GM10847 (cell line): ENCODE data around the gene ANKRD22.

ENCODE experiments used
- POLR2A ChIP-seq: IDR thresholded peaks from 2 replicates; pipeline ENCODE4 v1.6.1; 2011; ENCODE audit not compliant: insufficient read length; ENCODE audit errors: extremely low read depth

ANKRD22 gene

DNA sequence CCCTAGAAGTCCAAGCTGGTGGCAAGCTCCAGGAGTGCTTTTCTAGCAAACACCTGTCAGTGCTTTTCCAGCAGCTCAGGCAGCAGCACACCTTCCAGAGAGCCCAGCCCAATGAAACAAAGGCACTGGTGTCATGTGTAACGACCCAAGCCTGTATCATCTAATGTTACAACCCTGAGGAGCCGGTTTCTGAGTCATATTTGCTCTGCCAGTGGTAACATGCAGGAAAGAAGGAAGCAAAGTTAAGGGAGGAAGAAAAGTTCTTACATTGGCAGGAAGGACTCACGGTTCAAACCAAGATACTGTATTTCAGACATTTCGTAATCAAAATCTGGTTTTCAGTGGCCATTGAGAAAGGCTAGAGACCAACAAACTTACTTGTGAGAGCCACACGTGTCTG, at the start of gene ANKRD22:
Gene ANKRD22 (minus strand): TSS at position 139 of the 400 bp plus-strand sequence. CDS start 237 bp downstream, outside the sequence.
- TF ChIP-seq POLR2A, result no peak

- no peak for TF ChIP-seq POLR2A
Observed at GRCh38 chr10:88899886-88900285, 48.2 kb upstream of the ANKRD22 start.

DNA sequence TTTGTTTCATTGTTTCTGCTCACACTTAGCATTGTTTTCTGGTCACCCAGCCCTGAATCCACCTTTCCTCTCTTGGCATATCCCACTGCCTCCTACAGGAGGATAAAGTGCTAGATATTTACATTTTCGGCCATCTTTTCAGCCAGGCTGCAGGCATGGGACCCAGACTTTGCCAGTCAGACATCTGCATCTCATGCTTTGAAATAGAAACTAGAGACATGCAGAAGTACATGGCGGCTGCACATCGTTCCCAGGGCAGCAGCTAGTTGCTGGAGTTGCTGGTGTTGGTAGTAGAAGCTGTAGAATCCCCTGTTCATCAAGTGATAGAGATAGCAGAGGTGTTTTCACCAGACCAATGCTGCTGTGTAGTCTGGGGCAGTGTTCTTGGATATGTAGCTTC, 47.1 kb upstream of the ANKRD22 start:
- TF ChIP-seq POLR2A, result no peak

DNA sequence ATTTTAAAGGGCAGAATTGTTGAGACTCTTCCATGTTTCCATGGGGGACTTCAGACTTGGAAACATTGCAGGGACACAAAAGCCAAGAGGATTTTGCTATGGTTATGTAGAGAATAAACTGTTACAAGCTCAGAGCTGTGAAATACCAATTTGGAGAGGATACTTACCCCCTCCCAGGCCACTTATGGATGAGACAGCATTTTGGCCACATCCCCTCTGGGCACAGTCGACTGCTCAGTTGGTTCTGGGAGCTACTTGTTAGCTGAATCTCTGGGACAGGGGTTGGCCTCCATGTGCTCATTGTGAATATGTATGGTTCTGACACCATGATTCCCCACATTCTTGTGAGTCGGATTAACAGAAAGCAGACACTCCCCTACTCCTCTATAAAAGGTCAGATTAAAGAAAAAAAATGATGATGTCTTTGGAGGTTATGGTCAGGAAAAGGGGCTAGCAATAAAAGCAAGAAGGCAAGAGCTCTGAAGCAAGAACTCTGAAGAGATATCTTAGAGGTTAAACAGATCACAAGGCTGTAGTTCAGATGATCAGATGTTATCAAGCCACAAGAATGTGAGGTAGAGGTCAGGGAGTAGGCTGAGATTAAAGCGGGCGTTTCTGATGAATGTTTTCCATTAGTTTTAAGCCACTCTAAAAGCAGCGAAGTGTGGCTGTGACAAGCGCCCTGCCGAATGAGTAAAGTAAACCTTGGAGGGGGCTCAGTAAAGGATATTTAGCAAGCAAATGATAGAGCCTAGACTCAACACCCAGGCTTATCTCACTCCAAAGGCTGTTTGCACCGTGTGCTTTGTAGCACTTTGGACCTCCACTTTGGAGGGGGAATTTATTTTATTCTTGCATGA, 45.6 kb upstream of the ANKRD22 start:
- TF ChIP-seq POLR2A, result no peak

DNA sequence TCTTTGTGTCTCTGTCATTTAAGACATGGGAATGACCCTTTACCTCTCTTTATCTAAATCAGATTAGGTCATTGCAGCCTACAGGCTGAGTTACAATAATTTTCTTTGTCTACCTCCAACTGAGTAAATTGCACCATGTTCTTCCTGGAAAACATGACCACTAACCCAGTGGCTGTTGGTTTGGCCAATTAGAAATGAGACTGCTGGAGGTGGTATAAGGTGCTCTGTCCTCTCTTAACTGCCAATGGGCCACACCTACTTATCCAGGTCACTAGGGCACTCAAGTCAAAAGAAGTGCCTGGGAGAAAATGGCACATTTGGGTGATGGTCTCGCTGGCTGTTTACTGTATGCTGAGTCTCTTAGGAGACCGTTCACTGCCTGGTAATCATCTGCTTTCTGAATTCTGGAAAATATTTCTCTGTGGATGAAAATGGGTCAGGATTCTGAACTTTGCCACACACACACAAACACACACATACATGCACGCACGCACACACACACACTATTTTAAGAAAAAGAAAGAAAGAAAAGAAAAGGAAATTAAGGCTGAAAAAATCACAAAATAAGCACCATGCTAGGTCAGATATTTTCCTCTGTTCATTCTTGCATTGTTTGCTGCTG, 44.8 kb upstream of the ANKRD22 start:
- no peak for TF ChIP-seq POLR2A

DNA sequence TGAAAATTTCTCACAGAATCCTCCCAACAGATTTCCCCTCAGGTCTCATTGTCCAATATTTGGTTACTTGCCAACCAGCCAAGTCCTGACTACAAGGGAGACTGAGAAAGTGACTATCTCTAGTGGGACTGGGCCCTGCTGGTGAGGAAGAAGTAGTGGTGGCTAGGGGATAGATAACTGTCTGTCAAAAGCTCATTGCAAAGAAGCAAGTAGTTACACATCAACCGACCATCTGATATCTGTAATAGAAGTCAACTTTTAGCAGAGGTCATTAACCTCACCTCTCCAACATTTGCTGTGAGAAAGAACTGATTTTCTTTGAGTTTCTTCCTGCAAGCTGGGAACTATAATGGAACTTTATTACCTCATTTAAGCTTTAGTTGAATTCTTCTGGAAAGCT, 43.6 kb upstream of the ANKRD22 start:
- TF ChIP-seq POLR2A, result no peak

DNA sequence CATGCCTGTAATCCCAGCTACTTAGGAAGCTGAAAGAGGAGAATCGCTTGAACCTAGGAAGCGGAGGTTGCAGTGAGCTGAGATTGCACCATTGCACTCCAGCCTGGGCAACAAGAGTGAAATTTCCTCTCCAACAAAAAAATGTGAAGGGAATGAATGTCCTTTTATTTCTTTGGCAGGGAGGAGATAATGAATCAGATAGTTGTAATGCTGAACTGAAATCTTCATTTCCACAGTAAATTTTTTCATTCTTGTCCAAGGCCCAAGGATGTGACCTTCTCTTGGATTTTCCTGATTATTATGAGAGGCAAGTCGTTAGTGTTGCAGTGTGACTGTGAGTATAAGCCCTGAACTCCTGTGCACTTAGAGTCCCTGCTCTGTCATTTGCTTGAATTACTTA, 42.0 kb upstream of the ANKRD22 start:
- TF ChIP-seq POLR2A, result no peak

DNA sequence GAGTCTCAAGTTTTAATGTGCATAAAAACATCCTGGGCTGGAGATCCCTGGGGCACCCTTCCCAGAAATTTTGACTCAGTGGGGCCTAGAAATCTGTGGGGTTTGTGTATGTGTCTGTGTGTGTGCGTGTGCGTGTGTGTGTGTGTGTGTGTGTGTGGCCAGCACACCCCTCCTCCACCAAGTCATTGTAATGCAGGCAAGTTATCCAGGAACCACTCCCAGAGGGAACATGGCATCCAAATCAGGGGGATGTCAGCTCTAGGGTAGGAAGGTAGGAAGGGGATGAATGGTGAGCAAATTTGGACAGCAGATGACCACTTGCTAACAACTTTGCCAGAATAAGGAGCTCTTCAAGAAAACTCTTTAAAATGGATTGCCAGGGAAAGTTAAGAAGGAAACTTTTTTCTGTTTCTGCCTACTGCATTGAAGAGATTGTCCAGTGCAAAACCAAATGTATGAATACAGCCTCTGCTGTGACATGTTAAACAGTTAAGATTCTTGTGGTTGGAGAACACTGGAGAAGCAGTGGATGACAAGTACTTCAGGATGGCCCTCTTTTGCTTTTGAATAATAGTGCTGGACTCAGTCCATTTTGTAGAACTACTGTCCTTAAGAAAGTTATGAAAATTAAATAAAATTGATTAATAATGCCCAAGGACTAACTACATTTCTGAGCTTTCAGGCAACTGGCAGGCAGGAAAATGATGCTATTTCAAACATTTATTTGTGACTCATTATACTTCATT, 40.8 kb upstream of the ANKRD22 start:
- no peak for TF ChIP-seq POLR2A

DNA sequence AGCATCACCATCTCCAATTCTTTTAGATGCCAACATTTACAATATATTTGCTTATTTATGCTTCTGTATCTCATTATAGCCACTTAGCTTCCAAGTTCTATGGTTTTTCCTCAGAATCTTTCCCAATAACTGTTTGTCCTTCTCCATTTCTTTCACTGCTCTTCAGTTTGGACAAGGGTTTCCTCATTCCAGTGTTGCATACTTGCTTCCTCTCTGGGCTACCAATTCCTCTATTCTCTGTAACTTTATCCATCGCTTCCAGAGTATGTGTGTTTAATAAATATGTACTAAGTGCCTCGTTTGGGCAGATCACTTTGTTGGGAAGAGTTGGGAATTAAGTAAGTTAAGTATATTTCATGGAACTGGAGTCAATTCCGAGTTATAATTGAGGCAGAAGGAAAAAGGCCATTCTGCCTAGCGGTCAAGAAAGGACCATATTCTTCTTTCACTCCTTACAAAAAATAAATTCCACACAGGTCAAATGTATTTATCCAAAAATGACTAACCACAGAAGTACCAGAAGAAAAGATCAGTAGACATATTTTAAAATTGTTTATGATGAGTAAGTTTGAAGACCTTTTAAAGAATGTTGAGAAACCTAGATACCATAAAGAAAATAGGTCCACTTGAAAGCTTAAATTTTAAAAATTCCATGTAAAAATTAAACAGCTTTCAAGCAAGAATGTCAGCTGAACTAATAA, 39.2 kb upstream of the ANKRD22 start:
- no peak for TF ChIP-seq POLR2A

GRCh38 chr10:88889559-88890337, 38.1 kb upstream of the ANKRD22 start:
- TF ChIP-seq POLR2A, result no peak

- TF ChIP-seq POLR2A, result no peak
Observed at GRCh38 chr10:88888810-88889445, 37.3 kb upstream of the ANKRD22 start.

- no peak for TF ChIP-seq POLR2A
Observed at GRCh38 chr10:88886557-88886956, 34.9 kb upstream of the ANKRD22 start.

DNA sequence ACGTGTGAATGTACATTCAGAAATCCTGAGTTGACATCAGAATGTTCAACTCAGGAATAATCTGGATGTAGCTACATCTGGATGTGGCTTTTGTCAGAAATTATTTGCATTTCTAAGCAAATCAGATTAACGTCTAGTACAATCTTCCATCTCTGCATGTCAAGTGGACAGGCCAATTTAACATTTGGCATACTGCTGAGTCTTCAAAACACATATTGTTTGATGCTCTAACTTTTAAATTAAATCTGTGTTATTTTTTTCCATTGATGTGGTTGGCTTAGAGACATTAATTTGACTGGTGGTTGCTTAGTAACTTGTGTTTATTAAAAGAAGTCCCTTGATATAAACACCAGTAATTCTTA, 31.8 kb upstream of the ANKRD22 start:
- no peak for TF ChIP-seq POLR2A
